GM12878 (cell line): ENCODE results near the gene IL17F. TPM values are rescaled to one million over a fixed set of nuclear protein-coding genes. Genes with fewer than 3 reads are reported as not detected.
A peak's percentile ranks its signal among the peaks of the same experiment; 100 is the strongest.

Source experiments
- ATAC-seq: fragments of 200-7000 bp; cut with Tn5 transposase; 3 replicates; pipeline ENCODE4 v1.9.1; 2020; ENCODE audit warnings: mild to moderate bottlenecking, moderate library complexity
- BruUV-seq: library from RNA; stranded (reverse); fragments of 400-500 nt; replicated peaks from 2 replicates; lab custom pipeline; 2021; lab: Mats Ljungman, UMichigan
- CTCF ChIA-PET: fragments of 300-600 bp; sonication (Branson Sonifier 250); formaldehyde crosslinking; extraction: SDS; loops from one replicate; lab custom pipeline; 2021; ENCODE audit warnings: inconsistent platforms; lab: Yijun Ruan, JAX
- POLR2A ChIA-PET: fragments of 350-600 bp; formaldehyde crosslinking; extraction: SDS; loops from one replicate; lab custom pipeline; 2021; ENCODE audit warnings: inconsistent platforms; lab: Charles Lee
- RAD21 ChIA-PET: fragments of 300-600 bp; sonication (Branson Sonifier 250); formaldehyde crosslinking; loops from one replicate; lab custom pipeline; 2023; ENCODE audit warnings: antibody characterized with exemption; ENCODE audit not compliant: unreplicated experiment; lab: Charles Lee
- SMC1A ChIA-PET: fragments of 300-600 bp; sonication (Branson Sonifier 250); formaldehyde crosslinking; loops from one replicate; lab custom pipeline; 2023; ENCODE audit not compliant: unreplicated experiment, uncharacterized antibody; lab: Charles Lee
- DNase-seq: peaks from one replicate; pipeline ENCODE4 v3.0.0-alpha.2; 2011; ENCODE audit warnings: low read depth, low spot score
- FAIRE-seq: peaks from 3 replicates; lab custom pipeline; 2011; peaks lifted over from hg19 to GRCh38; lab: Jason Lieb, UNC
- H2AFZ ChIP-seq: 2 replicates; pipeline ENCODE4 v1.6.0; 2011; ENCODE audit warnings: low read depth, low read length, control low read depth; ENCODE audit not compliant: control insufficient read depth
- H3K27ac ChIP-seq: 2 replicates; pipeline ENCODE4 v1.5.1; 2011; ENCODE audit warnings: control low read depth; ENCODE audit not compliant: control insufficient read depth, insufficient read depth
- H3K27me3 ChIP-seq, 2 experiments: replicated peaks in 1 of 2; 2 replicates each; pipeline versions ENCODE4 v1.6.0 to v1.6.1; 2011; ENCODE audit warnings: low read length in 1 of 2; ENCODE audit not compliant: control insufficient read depth in 2 of 2, insufficient read depth in 2 of 2
- H3K36me3 ChIP-seq, 2 experiments: 2 replicates each; pipeline ENCODE4 v1.5.1; 2011; ENCODE audit warnings: low read length in 1 of 2; ENCODE audit not compliant: control insufficient read depth in 2 of 2, insufficient read depth in 2 of 2
- H3K4me1 ChIP-seq: 2 replicates; pipeline ENCODE4 v1.6.1; 2011; ENCODE audit warnings: mild to moderate bottlenecking, low read length, moderate library complexity, mixed read lengths; ENCODE audit not compliant: control insufficient read depth, insufficient read depth
- H3K4me2 ChIP-seq: 2 replicates; pipeline ENCODE4 v1.6.0; 2011; ENCODE audit warnings: control low read depth; ENCODE audit not compliant: control insufficient read depth, insufficient read depth
- H3K4me3 ChIP-seq: fragments of 200-600 bp; sonication (generic); 2 replicates; pipeline ENCODE4 v1.5.1; 2016
- H3K79me2 ChIP-seq: 2 replicates; pipeline ENCODE4 v1.6.0; 2011; ENCODE audit warnings: low read length; ENCODE audit not compliant: control insufficient read depth, insufficient read depth
- H3K9ac ChIP-seq: 2 replicates; pipeline ENCODE4 v1.8.0; 2011; ENCODE audit warnings: low read length, control low read depth, mixed read lengths; ENCODE audit not compliant: control insufficient read depth, insufficient read depth
- H3K9me3 ChIP-seq: replicated peaks from 3 replicates; pipeline ENCODE4 v1.5.1; 2011; ENCODE audit warnings: mild to moderate bottlenecking, low read length; ENCODE audit not compliant: control insufficient read depth, insufficient read depth
- H4K20me1 ChIP-seq: 2 replicates; pipeline ENCODE4 v1.6.0; 2011; ENCODE audit not compliant: control insufficient read depth, insufficient read depth
- CBFB ChIP-seq: IDR thresholded peaks from 2 replicates; pipeline ENCODE4 v1.6.1; 2016; ENCODE audit warnings: antibody characterized with exemption, low read depth
- CBX3 ChIP-seq: fragments of 200-600 bp; sonication (generic); IDR thresholded peaks from 2 replicates; pipeline ENCODE4 v1.6.1; 2016; ENCODE audit warnings: low read depth, borderline replicate concordance
- GATAD2B ChIP-seq: fragments of 450-650 bp; conservative IDR thresholded peaks from 2 replicates; pipeline ENCODE4 v1.6.1; 2017; ENCODE audit warnings: low read depth, mild to moderate bottlenecking, moderate library complexity
- KAT2A ChIP-seq: conservative IDR thresholded peaks from 2 replicates; pipeline ENCODE4 v1.6.1; 2011; ENCODE audit warnings: low read depth, low read length; ENCODE audit not compliant: control insufficient read depth
- LARP7 ChIP-seq: fragments of 450-650 bp; IDR thresholded peaks from 2 replicates; pipeline ENCODE4 v1.6.1; 2017; ENCODE audit warnings: mild to moderate bottlenecking
- PML ChIP-seq: IDR thresholded peaks from 2 replicates; pipeline ENCODE4 v1.6.1; 2012; ENCODE audit warnings: low read length, inconsistent platforms
- SIX5 ChIP-seq: IDR thresholded peaks from 2 replicates; pipeline ENCODE4 v1.6.1; 2011; ENCODE audit warnings: mild to moderate bottlenecking, low read depth, low read length, moderate library complexity; ENCODE audit not compliant: severe bottlenecking
- SMAD1 ChIP-seq: fragments of 450-650 bp; IDR thresholded peaks from 2 replicates; pipeline ENCODE4 v1.6.1; 2018; ENCODE audit warnings: mild to moderate bottlenecking, low read depth; ENCODE audit not compliant: partially characterized antibody
- SMAD5 ChIP-seq: IDR thresholded peaks from 2 replicates; pipeline ENCODE4 v1.6.1; 2016; ENCODE audit warnings: antibody characterized with exemption, low read depth
- SMC3 ChIP-seq: IDR thresholded peaks from 2 replicates; pipeline ENCODE4 v1.6.1; 2011; ENCODE audit warnings: low read length, improper control_type of control experiment, borderline replicate concordance
- STAT1 ChIP-seq: fragments of 450-650 bp; conservative IDR thresholded peaks from 2 replicates; pipeline ENCODE4 v1.6.1; 2014; ENCODE audit warnings: antibody characterized with exemption, mild to moderate bottlenecking
- TCF12 ChIP-seq: IDR thresholded peaks from 2 replicates; pipeline ENCODE4 v1.6.1; 2011; ENCODE audit warnings: low read depth, mild to moderate bottlenecking, low read length
- TCF7 ChIP-seq: IDR thresholded peaks from 2 replicates; pipeline ENCODE4 v1.6.1; 2014; ENCODE audit warnings: antibody characterized with exemption, borderline replicate concordance
- ZNF24 ChIP-seq: fragments of 450-650 bp; IDR thresholded peaks from 2 replicates; pipeline ENCODE4 v1.6.1; 2017; ENCODE audit warnings: antibody characterized with exemption, mild to moderate bottlenecking
- ZNF384 ChIP-seq: IDR thresholded peaks from 2 replicates; pipeline ENCODE4 v1.6.1; 2012; ENCODE audit warnings: low read depth, mild to moderate bottlenecking, low read length, improper control_type of control experiment, borderline replicate concordance
- in situ Hi-C: fragments of 300-500 bp; cut with MboI; formaldehyde crosslinking; loops from 9 replicates; pipeline ENCODE4 v1.14.3; 2018; ENCODE audit warnings: mixed read lengths
- intact Hi-C: fragments of 100-400 bp; cut with micrococcal nuclease; formaldehyde crosslinking; loops from one replicate; pipeline ENCODE4 v1.14.2; 2022; ENCODE audit not compliant: unreplicated experiment
- polyA plus RNA-seq, 11 experiments: library from polyadenylated mRNA; depleted of rRNA in 4 of 11; unstranded in 6 of 11; stranded (reverse) in 5 of 11; fragments of >200 nt; fragmentation: Nextera tagmentation in 4 of 11; fragmentation: Illumina TruSeq in 1 of 11; extraction: Ambion mirVana in 4 of 11; extraction: Trizol in 1 of 11; gene quantifications; 1 replicate in 1 of 11; 2 replicates in 10 of 11; pipeline versions ENCODE4 v1.2.1 to v1.2.3, GENCODE V29; 2011 to 2016; ENCODE audit warnings: inconsistent platforms in 2 of 11, missing spikeins in 2 of 11, low read depth in 1 of 11
- total RNA-seq, 4 experiments: library from RNA; depleted of rRNA in 3 of 4; stranded (reverse); fragments of >200 nt in 3 of 4; fragmentation: Illumina TruSeq in 1 of 4; extraction: Trizol in 1 of 4; gene quantifications; 2 replicates each; pipeline versions ENCODE4 v1.2.1 to v1.2.3, GENCODE V29; 2013 to 2021
- TF ChIP-seq, protein P1 (sequence below): IDR thresholded peaks from 2 replicates; pipeline ENCODE4 v1.6.1; 2012; ENCODE audit warnings: mild to moderate bottlenecking, low read depth, low read length
- TF ChIP-seq, protein P2 (sequence below): IDR thresholded peaks from 2 replicates; pipeline ENCODE4 v1.6.1; 2011; ENCODE audit warnings: mild to moderate bottlenecking, low read depth, low read length, moderate library complexity; ENCODE audit not compliant: insufficient replicate concordance

IL17F gene
- total and polyA plus RNA-seq, 10 of the 15 experiments (the other 5 are each of a cell fraction or from before 2014, with no cell fraction given) = 0.20 TPM; not detected in 9

DNA sequence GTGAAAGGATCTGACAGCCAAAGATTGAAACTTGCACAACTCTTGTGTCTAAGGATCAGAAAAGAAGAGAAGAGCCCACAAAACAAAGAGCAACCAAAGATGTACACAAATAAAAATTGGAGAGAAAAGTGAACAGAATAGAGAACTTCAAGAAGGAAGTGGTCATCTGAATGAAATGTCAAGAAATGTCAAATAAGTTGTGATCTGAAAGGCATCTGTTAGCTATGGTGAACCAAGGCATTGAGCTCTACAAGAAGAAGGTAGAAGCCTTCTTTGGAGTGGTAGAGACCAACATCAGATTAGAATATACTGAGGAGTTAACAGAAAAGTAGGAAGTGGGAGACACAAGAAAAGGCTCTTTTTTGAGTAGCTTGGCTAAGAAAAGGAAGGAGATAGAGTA lies 28.5 kb downstream of the IL17F start:
- TF ChIP-seq CBX3 (no peak), CBFB (no peak), TCF12 (no peak), PML (no peak), SMAD5 (no peak), TCF7 (no peak), SMC3 (no peak), SIX5 (no peak), ZNF24 (no peak), LARP7 (no peak), ZNF384 (no peak), SMAD1 (no peak), KAT2A (no peak), GATAD2B (no peak), STAT1 (no peak)
- TF ChIP-seq, protein P1, sequence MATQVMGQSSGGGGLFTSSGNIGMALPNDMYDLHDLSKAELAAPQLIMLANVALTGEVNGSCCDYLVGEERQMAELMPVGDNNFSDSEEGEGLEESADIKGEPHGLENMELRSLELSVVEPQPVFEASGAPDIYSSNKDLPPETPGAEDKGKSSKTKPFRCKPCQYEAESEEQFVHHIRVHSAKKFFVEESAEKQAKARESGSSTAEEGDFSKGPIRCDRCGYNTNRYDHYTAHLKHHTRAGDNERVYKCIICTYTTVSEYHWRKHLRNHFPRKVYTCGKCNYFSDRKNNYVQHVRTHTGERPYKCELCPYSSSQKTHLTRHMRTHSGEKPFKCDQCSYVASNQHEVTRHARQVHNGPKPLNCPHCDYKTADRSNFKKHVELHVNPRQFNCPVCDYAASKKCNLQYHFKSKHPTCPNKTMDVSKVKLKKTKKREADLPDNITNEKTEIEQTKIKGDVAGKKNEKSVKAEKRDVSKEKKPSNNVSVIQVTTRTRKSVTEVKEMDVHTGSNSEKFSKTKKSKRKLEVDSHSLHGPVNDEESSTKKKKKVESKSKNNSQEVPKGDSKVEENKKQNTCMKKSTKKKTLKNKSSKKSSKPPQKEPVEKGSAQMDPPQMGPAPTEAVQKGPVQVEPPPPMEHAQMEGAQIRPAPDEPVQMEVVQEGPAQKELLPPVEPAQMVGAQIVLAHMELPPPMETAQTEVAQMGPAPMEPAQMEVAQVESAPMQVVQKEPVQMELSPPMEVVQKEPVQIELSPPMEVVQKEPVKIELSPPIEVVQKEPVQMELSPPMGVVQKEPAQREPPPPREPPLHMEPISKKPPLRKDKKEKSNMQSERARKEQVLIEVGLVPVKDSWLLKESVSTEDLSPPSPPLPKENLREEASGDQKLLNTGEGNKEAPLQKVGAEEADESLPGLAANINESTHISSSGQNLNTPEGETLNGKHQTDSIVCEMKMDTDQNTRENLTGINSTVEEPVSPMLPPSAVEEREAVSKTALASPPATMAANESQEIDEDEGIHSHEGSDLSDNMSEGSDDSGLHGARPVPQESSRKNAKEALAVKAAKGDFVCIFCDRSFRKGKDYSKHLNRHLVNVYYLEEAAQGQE = no peak
- TF ChIP-seq, protein P2, sequence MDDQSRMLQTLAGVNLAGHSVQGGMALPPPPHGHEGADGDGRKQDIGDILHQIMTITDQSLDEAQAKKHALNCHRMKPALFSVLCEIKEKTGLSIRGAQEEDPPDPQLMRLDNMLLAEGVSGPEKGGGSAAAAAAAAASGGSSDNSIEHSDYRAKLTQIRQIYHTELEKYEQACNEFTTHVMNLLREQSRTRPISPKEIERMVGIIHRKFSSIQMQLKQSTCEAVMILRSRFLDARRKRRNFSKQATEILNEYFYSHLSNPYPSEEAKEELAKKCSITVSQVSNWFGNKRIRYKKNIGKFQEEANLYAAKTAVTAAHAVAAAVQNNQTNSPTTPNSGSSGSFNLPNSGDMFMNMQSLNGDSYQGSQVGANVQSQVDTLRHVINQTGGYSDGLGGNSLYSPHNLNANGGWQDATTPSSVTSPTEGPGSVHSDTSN = no peak
- in situ Hi-C loops = no loop called here
- Histone ChIP-seq H3K4me3 (no peak overlapping the region), H2AFZ (no peak overlapping the region), H3K79me2 (no peaks in the 10 kb centered on the region), H3K27me3 (no peaks in the 10 kb centered on the region), H3K4me2 (no peak overlapping the region), H3K9me3 (no peaks in the 10 kb centered on the region), H3K27ac (no peak overlapping the region), H3K4me1 (peaks cover 26% of the 10 kb centered on the region), H3K9ac (no peak overlapping the region), H3K36me3 (no peaks in the 10 kb centered on the region), H4K20me1 (no peaks in the 10 kb centered on the region)
- POLR2A ChIA-PET = no interaction called here
- SMC1A ChIA-PET = interaction anchor here (0.6 kb wide), 1 partner anchor 218 kb away, joined by 3 read pairs; no protein-coding TSS in a partner anchor
- no TSS peak for BruUV-seq
- CTCF ChIA-PET = interaction anchor here (1.1 kb wide), 1 partner anchor 15 kb away, joined by 3 read pairs; no protein-coding TSS in a partner anchor
- intact Hi-C loops = no loop called here
- DNase-seq (no peak), FAIRE-seq (peak; percentile 35), ATAC-seq (no peak)
- RAD21 ChIA-PET = no interaction called here
